Keratinocyte (primary cell): ENCODE data around the gene GLIPR1L2.

Experiments used
- CTCF ChIP-seq, 3 experiments: IDR thresholded peaks in 1 of 3; conservative IDR thresholded peaks in 1 of 3; optimal IDR thresholded peaks in 1 of 3; 2 replicates in 2 of 3; 3 replicates in 1 of 3; pipeline versions ENCODE3 to v1.5.1; 2011; ENCODE audit warnings: low read length in 3 of 3, mild to moderate bottlenecking in 3 of 3, moderate library complexity in 2 of 3, control low read depth in 1 of 3, inconsistent platforms in 1 of 3; ENCODE audit not compliant: insufficient read depth in 2 of 3; ENCODE audit errors: extremely low read depth in 1 of 3
- EZH2 ChIP-seq: IDR thresholded peaks from one replicate; pipeline ENCODE4 v1.6.1; 2012; ENCODE audit warnings: inconsistent platforms, mild to moderate bottlenecking, low read length, moderate library complexity

- TF ChIP-seq CTCF (optimal IDR thresholded peaks at IDR 0.05 in 1 of 3, IDR thresholded peaks at IDR 0.05 in 1 of 3, conservative IDR thresholded peaks at IDR 0.05 in 1 of 3; ENCODE audit: extremely low read depth in 1 of 3, insufficient read depth in 2 of 3, low read length in 3 of 3) = no peak
- no peak for TF ChIP-seq EZH2
These were observed 29.5 kb upstream of the GLIPR1L2 start for GRCh38 chr12:75361408-75361807.
